OCI-LY7 (cell line): ENCODE results near the gene ZNF672. TPM values are rescaled to one million over a fixed set of nuclear protein-coding genes. Genes with fewer than 3 reads are reported as not detected.
A peak's percentile ranks its signal among the peaks of the same experiment; 100 is the strongest.

Experiments used
- BruUV-seq: library from RNA; stranded (reverse); fragments of 400-500 nt; replicated peaks from 2 replicates; lab custom pipeline; 2021; lab: Mats Ljungman, UMichigan
- CTCF ChIA-PET: fragments of 300-600 bp; sonication (Branson Sonifier 250); formaldehyde crosslinking; loops from one replicate; lab custom pipeline; 2022; ENCODE audit warnings: antibody characterized with exemption; ENCODE audit not compliant: unreplicated experiment; lab: Charles Lee
- POLR2A ChIA-PET: fragments of 300-600 bp; sonication (Branson Sonifier 250); formaldehyde crosslinking; loops from one replicate; lab custom pipeline; 2022; ENCODE audit warnings: antibody characterized with exemption; lab: Charles Lee
- DNase-seq: peaks from one replicate; pipeline ENCODE4 v3.0.0-alpha.2; 2015; ENCODE audit warnings: low spot score
- H2AFZ ChIP-seq: fragments of 200-600 bp; sonication (generic), shearing (Covaris generic); 2 replicates; pipeline ENCODE4 v1.6.1; 2014; ENCODE audit warnings: mild to moderate bottlenecking, antibody characterized with exemption, low read length, moderate library complexity
- H3K27ac ChIP-seq: fragments of 200-600 bp; sonication (generic); 2 replicates; pipeline ENCODE4 v1.5.1; 2014; ENCODE audit warnings: mixed run types, low read depth, mild to moderate bottlenecking, moderate library complexity, low read length, inconsistent platforms; ENCODE audit not compliant: poor library complexity, severe bottlenecking
- H3K36me3 ChIP-seq: fragments of 200-600 bp; sonication (generic); 2 replicates; pipeline ENCODE4 v1.6.1; 2014; ENCODE audit warnings: mild to moderate bottlenecking, antibody characterized with exemption, low read length, moderate library complexity, mixed read lengths; ENCODE audit not compliant: insufficient read depth
- H3K4me1 ChIP-seq: fragments of 200-600 bp; sonication (generic); 2 replicates; pipeline ENCODE4 v1.5.1; 2014; ENCODE audit warnings: mild to moderate bottlenecking, low read length; ENCODE audit not compliant: insufficient read depth, poor library complexity, severe bottlenecking
- H3K4me2 ChIP-seq: fragments of 200-600 bp; sonication (generic); 2 replicates; pipeline ENCODE4 v1.6.1; 2014; ENCODE audit warnings: mild to moderate bottlenecking, low read length
- H3K4me3 ChIP-seq: fragments of 200-600 bp; sonication (generic); 2 replicates; pipeline ENCODE4 v1.5.1; 2014; ENCODE audit warnings: mild to moderate bottlenecking, low read depth, low read length; ENCODE audit not compliant: poor library complexity, severe bottlenecking
- H3K79me2 ChIP-seq: fragments of 200-600 bp; sonication (generic); 2 replicates; pipeline ENCODE4 v1.6.1; 2016; ENCODE audit warnings: low read depth, mild to moderate bottlenecking, low read length, moderate library complexity, mixed read lengths; ENCODE audit not compliant: insufficient read depth
- H3K9me2 ChIP-seq: fragments of 200-600 bp; sonication (generic); 2 replicates; pipeline ENCODE4 v1.6.1; 2016; ENCODE audit warnings: mild to moderate bottlenecking, low read length, mixed read lengths; ENCODE audit not compliant: insufficient read depth
- H3K9me3 ChIP-seq: fragments of 200-600 bp; sonication (generic); 2 replicates; pipeline ENCODE4 v1.6.1; 2014; ENCODE audit warnings: mild to moderate bottlenecking, mixed run types, low read length, mixed read lengths
- H4K20me1 ChIP-seq: fragments of 200-600 bp; sonication (generic); 2 replicates; pipeline ENCODE4 v1.6.1; 2014; ENCODE audit warnings: mild to moderate bottlenecking, antibody characterized with exemption, low read length, moderate library complexity, mixed read lengths; ENCODE audit not compliant: insufficient read depth
- CTCF ChIP-seq: fragments of 200-600 bp; sonication (generic); conservative IDR thresholded peaks from 2 replicates; pipeline ENCODE4 v1.5.1; 2014; ENCODE audit warnings: mild to moderate bottlenecking, antibody characterized with exemption, low read length, moderate library complexity, mixed read lengths
- EZH2phosphoT487 ChIP-seq: fragments of 200-600 bp; sonication (generic); IDR thresholded peaks from 2 replicates; pipeline ENCODE4 v1.6.1; 2018; ENCODE audit warnings: low read depth, borderline replicate concordance, mild to moderate bottlenecking, mixed run types, antibody characterized with exemption, low read length, moderate library complexity, mixed read lengths
- intact Hi-C: fragments of 100-400 bp; cut with micrococcal nuclease; formaldehyde crosslinking; loops from one replicate; pipeline ENCODE4 v1.10.0; 2022; ENCODE audit not compliant: unreplicated experiment
- total RNA-seq, 2 experiments: library from RNA; depleted of rRNA in 1 of 2; stranded (reverse); fragments of >200 nt in 1 of 2; shearing (Covaris generic) in 1 of 2; gene quantifications; 2 replicates each; pipeline ENCODE4 v1.2.3, GENCODE V29; 2014 to 2022

The ZNF672 gene
- total RNA-seq, 2 experiments from 2014 or later: 52.7 to 56.1 TPM

- POLR2A ChIA-PET: interaction anchor here (1.9 kb wide), 1 partner anchor 15 kb away, joined by 7 read pairs; the partner anchor contains the start of gene SH3BP5L
These were observed 2.9 kb downstream of the ZNF672 start for GRCh38 chr1:248840946-248841345.

GRCh38 chr1:248841702-248842395, 3.8 kb downstream of the ZNF672 start:
- BruUV-seq: no TSS peak
- Histone ChIP-seq H3K4me3 (no peak overlapping the region), H3K36me3 (peaks cover 38% of the 10 kb centered on the region), H3K9me2 (no peaks in the 10 kb centered on the region), H3K4me2 (no peak overlapping the region), H3K27ac (no peak overlapping the region), H2AFZ (no peak overlapping the region), H3K4me1 (peaks cover 14% of the 10 kb centered on the region), H3K79me2 (peaks cover 16% of the 10 kb centered on the region), H3K9me3 (no peaks in the 10 kb centered on the region), H4K20me1 (no peaks in the 10 kb centered on the region)
- peak; percentile 69 for TF ChIP-seq CTCF
- TF ChIP-seq EZH2phosphoT487: no peak
- POLR2A ChIA-PET: interaction anchor here (0.9 to 1.9 kb wide), 2 partner anchors 9 to 16 kb away, joined by 4 to 7 read pairs; partner anchors contain the start of gene SH3BP5L
- intact Hi-C loops: no loop called here
- CTCF ChIA-PET: interaction anchor here (0.5 to 1.2 kb wide), 2 partner anchors 16 kb away, joined by 3 to 11 read pairs; partner anchors contain the start of genes SH3BP5L and ZNF692
- peak; percentile 25 for DNase-seq

More at GRCh38 chr1:248840946-248841345, 2.9 kb downstream of the ZNF672 start:
- no peak overlapping the region for H2AFZ ChIP-seq
- no peaks in the 10 kb centered on the region for H3K9me2 ChIP-seq
- no peak overlapping the region for H3K4me2 ChIP-seq
- no peaks in the 10 kb centered on the region for H3K9me3 ChIP-seq
- DNase-seq: no peak
- no peaks in the 10 kb centered on the region for H4K20me1 ChIP-seq
- no peak overlapping the region for H3K4me3 ChIP-seq
- TF ChIP-seq EZH2phosphoT487: no peak
- H3K79me2 ChIP-seq: peaks cover 16% of the 10 kb centered on the region
- H3K36me3 ChIP-seq: peaks cover 29% of the 10 kb centered on the region
- CTCF ChIA-PET: interaction anchor here (0.5 to 1.2 kb wide), 2 partner anchors 15 to 17 kb away, joined by 3 to 11 read pairs; partner anchors contain the start of genes SH3BP5L and ZNF692
- peaks cover 14% of the 10 kb centered on the region for H3K4me1 ChIP-seq
- BruUV-seq: no TSS peak
- H3K27ac ChIP-seq: no peak overlapping the region
- intact Hi-C loops: no loop called here

GRCh38 chr1:248842781-248843331, 4.8 kb downstream of the ZNF672 start:
- BruUV-seq: no TSS peak
- TF ChIP-seq CTCF (no peak), EZH2phosphoT487 (no peak)
- no peak for DNase-seq
- ChIA-PET CTCF (no interaction called here), POLR2A (interaction anchor here (0.9 to 1.9 kb wide), 2 partner anchors 8 to 17 kb away, joined by 4 to 7 read pairs; partner anchors contain the start of gene SH3BP5L)
- Histone ChIP-seq H2AFZ (no peak overlapping the region), H3K4me2 (no peak overlapping the region), H4K20me1 (no peaks in the 10 kb centered on the region), H3K27ac (no peak overlapping the region), H3K79me2 (peaks cover 16% of the 10 kb centered on the region), H3K9me2 (no peaks in the 10 kb centered on the region), H3K4me3 (no peak overlapping the region), H3K9me3 (no peaks in the 10 kb centered on the region), H3K4me1 (peaks cover 8% of the 10 kb centered on the region), H3K36me3 (peaks cover 48% of the 10 kb centered on the region)
- intact Hi-C loops: no loop called here
